ENCODE data around the gene COLEC12.

COLEC12 gene

GRCh38 chr18:267688-268552, 232.6 kb downstream of the COLEC12 start, which contains the start of gene THOC1 (continued):
- TF ChIP-seq ZFHX2 (tag by site-specific recombination; conservative IDR thresholded peaks at IDR 0.05), result peak; percentile 83
- TF ChIP-seq RBAK (tag by site-specific recombination; IDR thresholded peaks at IDR 0.05), result no peak
- no peak for TF ChIP-seq ZSCAN16 (tag by site-specific recombination; IDR thresholded peaks at IDR 0.05)
- no peak for TF ChIP-seq SCRT2 (tag by site-specific recombination; IDR thresholded peaks at IDR 0.05)
- peak; percentile 81 for TF ChIP-seq ZNF580 (tag by site-specific recombination; IDR thresholded peaks at IDR 0.05)
- TF ChIP-seq ZBTB49 (tag by site-specific recombination; IDR thresholded peaks at IDR 0.05; ENCODE audit: low read depth), result no peak
- peak; percentile 45 for TF ChIP-seq EGR2 (tag by site-specific recombination; IDR thresholded peaks at IDR 0.05; ENCODE audit: low read depth)
- no peak for TF ChIP-seq ZNF211 (tag by site-specific recombination; IDR thresholded peaks at IDR 0.05; ENCODE audit: low read depth)
- TF ChIP-seq YY2 (tag by site-specific recombination; IDR thresholded peaks at IDR 0.05), result 0 out of 2 replicates have a peak, but pooled peaks have one; percentile 71
- no peak for TF ChIP-seq ZNF311 (tag by site-specific recombination; IDR thresholded peaks at IDR 0.05; ENCODE audit: borderline replicate concordance)
- 0 out of 2 replicates have a peak, but pooled peaks have one; percentile 10 for TF ChIP-seq ZNF239 (tag by site-specific recombination; IDR thresholded peaks at IDR 0.05)
- TF ChIP-seq ZNF366 (tag by site-specific recombination; conservative IDR thresholded peaks at IDR 0.05), result no peak
- no peak for TF ChIP-seq ZNF16 (tag by site-specific recombination; IDR thresholded peaks at IDR 0.05; ENCODE audit: low read depth)
- TF ChIP-seq KLF10 (tag by site-specific recombination; IDR thresholded peaks at IDR 0.05), result peak; percentile 47; the same call in 1 of the 2 replicates
- TF ChIP-seq ZXDB (tag by site-specific recombination; IDR thresholded peaks at IDR 0.05), result peak; percentile 93
- TF ChIP-seq ZNF354C (tag by site-specific recombination; IDR thresholded peaks at IDR 0.05; ENCODE audit: borderline replicate concordance, low read depth), result no peak
- TF ChIP-seq ZNF341 (tag by site-specific recombination; IDR thresholded peaks at IDR 0.05; ENCODE audit: low read depth), result peak; percentile 40; the same call in 1 of the 2 replicates
- TF ChIP-seq ZNF335 (tag by site-specific recombination; conservative IDR thresholded peaks at IDR 0.05), result peak; percentile 97
- TF ChIP-seq ZNF24 (tag by site-specific recombination; IDR thresholded peaks at IDR 0.05), result 0 out of 2 replicates have a peak, but pooled peaks have one; percentile 67
- TF ChIP-seq KLF1 (tag by site-specific recombination; IDR thresholded peaks at IDR 0.05), result peak; percentile 59
- peak; percentile 94 for TF ChIP-seq ZNF449 (tag by site-specific recombination; IDR thresholded peaks at IDR 0.05)
- TF ChIP-seq ZNF791 (tag by site-specific recombination; IDR thresholded peaks at IDR 0.05), result no peak
- no peak for TF ChIP-seq HOXD13 (CRISPR knock-in tag; IDR thresholded peaks at IDR 0.05; ENCODE audit: borderline replicate concordance)
- peak; percentile 61 for TF ChIP-seq ZNF660 (tag by site-specific recombination; IDR thresholded peaks at IDR 0.05)
- peak; percentile 54; the same call in 1 of the 2 replicates for TF ChIP-seq ZIC2 (tag by site-specific recombination; IDR thresholded peaks at IDR 0.05)
- TF ChIP-seq ZNF140 (tag by site-specific recombination; IDR thresholded peaks at IDR 0.05), result no peak
- TF ChIP-seq ZNF645 (tag by site-specific recombination; IDR thresholded peaks at IDR 0.05), result no peak
- TF ChIP-seq ZNF350 (tag by site-specific recombination; IDR thresholded peaks at IDR 0.05), result no peak
- TF ChIP-seq YY1 (tag by site-specific recombination; IDR thresholded peaks at IDR 0.05), result peak; percentile 85
- peak; percentile 96 for TF ChIP-seq SP3 (tag by site-specific recombination; IDR thresholded peaks at IDR 0.05)
- TF ChIP-seq ZNF76 (tag by site-specific recombination; IDR thresholded peaks at IDR 0.05; ENCODE audit: borderline replicate concordance, low read depth), result peak; percentile 85
- no peak for TF ChIP-seq ZNF18 (tag by site-specific recombination; IDR thresholded peaks at IDR 0.05)
- peak; percentile 64 for TF ChIP-seq GLIS2 (tag by site-specific recombination; IDR thresholded peaks at IDR 0.05)
- TF ChIP-seq ZNF670 (tag by site-specific recombination; IDR thresholded peaks at IDR 0.05; ENCODE audit: low read depth), result no peak
- no peak for TF ChIP-seq HOXA7 (CRISPR knock-in tag; IDR thresholded peaks at IDR 0.05; ENCODE audit: borderline replicate concordance)

Measured in HEK293 (cell line).